GM12878 (cell line): ENCODE measurements around the gene SPATS1. TPM values are rescaled to one million over a fixed set of nuclear protein-coding genes. Genes with fewer than 3 reads are reported as not detected.

Experiments used
- ATAC-seq: fragments of 200-7000 bp; cut with Tn5 transposase; 3 replicates; pipeline ENCODE4 v1.9.1; 2020; ENCODE audit warnings: mild to moderate bottlenecking, moderate library complexity
- BruUV-seq: library from RNA; stranded (reverse); fragments of 400-500 nt; replicated peaks from 2 replicates; lab custom pipeline; 2021; lab: Mats Ljungman, UMichigan
- CTCF ChIA-PET: fragments of 300-600 bp; sonication (Branson Sonifier 250); formaldehyde crosslinking; extraction: SDS; loops from one replicate; lab custom pipeline; 2021; ENCODE audit warnings: inconsistent platforms; lab: Yijun Ruan, JAX
- POLR2A ChIA-PET: fragments of 350-600 bp; formaldehyde crosslinking; extraction: SDS; loops from one replicate; lab custom pipeline; 2021; ENCODE audit warnings: inconsistent platforms; lab: Charles Lee
- RAD21 ChIA-PET: fragments of 300-600 bp; sonication (Branson Sonifier 250); formaldehyde crosslinking; loops from one replicate; lab custom pipeline; 2023; ENCODE audit warnings: antibody characterized with exemption; ENCODE audit not compliant: unreplicated experiment; lab: Charles Lee
- SMC1A ChIA-PET: fragments of 300-600 bp; sonication (Branson Sonifier 250); formaldehyde crosslinking; loops from one replicate; lab custom pipeline; 2023; ENCODE audit not compliant: unreplicated experiment, uncharacterized antibody; lab: Charles Lee
- DNase-seq: peaks from one replicate; pipeline ENCODE4 v3.0.0-alpha.2; 2011; ENCODE audit warnings: low read depth, low spot score
- FAIRE-seq: peaks from 3 replicates; lab custom pipeline; 2011; peaks lifted over from hg19 to GRCh38; lab: Jason Lieb, UNC
- H2AFZ ChIP-seq: 2 replicates; pipeline ENCODE4 v1.6.0; 2011; ENCODE audit warnings: low read depth, low read length, control low read depth; ENCODE audit not compliant: control insufficient read depth
- H3K27ac ChIP-seq: 2 replicates; pipeline ENCODE4 v1.5.1; 2011; ENCODE audit warnings: control low read depth; ENCODE audit not compliant: control insufficient read depth, insufficient read depth
- H3K27me3 ChIP-seq, 2 experiments: replicated peaks in 1 of 2; 2 replicates each; pipeline versions ENCODE4 v1.6.0 to v1.6.1; 2011; ENCODE audit warnings: low read length in 1 of 2; ENCODE audit not compliant: control insufficient read depth in 2 of 2, insufficient read depth in 2 of 2
- H3K36me3 ChIP-seq, 2 experiments: 2 replicates each; pipeline ENCODE4 v1.5.1; 2011; ENCODE audit warnings: low read length in 1 of 2; ENCODE audit not compliant: control insufficient read depth in 2 of 2, insufficient read depth in 2 of 2
- H3K4me1 ChIP-seq: 2 replicates; pipeline ENCODE4 v1.6.1; 2011; ENCODE audit warnings: mild to moderate bottlenecking, low read length, moderate library complexity, mixed read lengths; ENCODE audit not compliant: control insufficient read depth, insufficient read depth
- H3K4me2 ChIP-seq: 2 replicates; pipeline ENCODE4 v1.6.0; 2011; ENCODE audit warnings: control low read depth; ENCODE audit not compliant: control insufficient read depth, insufficient read depth
- H3K4me3 ChIP-seq: fragments of 200-600 bp; sonication (generic); 2 replicates; pipeline ENCODE4 v1.5.1; 2016
- H3K79me2 ChIP-seq: 2 replicates; pipeline ENCODE4 v1.6.0; 2011; ENCODE audit warnings: low read length; ENCODE audit not compliant: control insufficient read depth, insufficient read depth
- H3K9ac ChIP-seq: 2 replicates; pipeline ENCODE4 v1.8.0; 2011; ENCODE audit warnings: low read length, control low read depth, mixed read lengths; ENCODE audit not compliant: control insufficient read depth, insufficient read depth
- H3K9me3 ChIP-seq: replicated peaks from 3 replicates; pipeline ENCODE4 v1.5.1; 2011; ENCODE audit warnings: mild to moderate bottlenecking, low read length; ENCODE audit not compliant: control insufficient read depth, insufficient read depth
- H4K20me1 ChIP-seq: 2 replicates; pipeline ENCODE4 v1.6.0; 2011; ENCODE audit not compliant: control insufficient read depth, insufficient read depth
- EGR1 ChIP-seq, 2 experiments: IDR thresholded peaks; 1 replicate in 1 of 2; 2 replicates in 1 of 2; pipeline ENCODE4 v1.6.1; 2011 to 2012; ENCODE audit warnings: low read depth in 2 of 2, low read length in 2 of 2, borderline replicate concordance in 1 of 2, mild to moderate bottlenecking in 1 of 2, moderate library complexity in 1 of 2
- KDM1A ChIP-seq: fragments of 200-600 bp; sonication (generic); IDR thresholded peaks from 2 replicates; pipeline ENCODE4 v1.6.1; 2016; ENCODE audit warnings: borderline replicate concordance
- MEF2B ChIP-seq: fragments of 450-650 bp; IDR thresholded peaks from 2 replicates; pipeline ENCODE4 v1.6.1; 2018; ENCODE audit warnings: mild to moderate bottlenecking, moderate library complexity; ENCODE audit not compliant: partially characterized antibody, poor library complexity, severe bottlenecking
- MYB ChIP-seq: fragments of 150-350 bp; IDR thresholded peaks from 2 replicates; pipeline ENCODE4 v1.6.1; 2014; ENCODE audit warnings: mild to moderate bottlenecking, low read depth, low read length, borderline replicate concordance
- NRF1 ChIP-seq: conservative IDR thresholded peaks from 2 replicates; pipeline ENCODE4 v1.6.1; 2011; ENCODE audit warnings: mild to moderate bottlenecking, low read depth, low read length, improper control_type of control experiment
- TAF1 ChIP-seq: IDR thresholded peaks from 2 replicates; pipeline ENCODE4 v1.6.1; 2011; ENCODE audit warnings: mild to moderate bottlenecking, low read depth, low read length, borderline replicate concordance
- ZNF217 ChIP-seq: fragments of 450-650 bp; IDR thresholded peaks from 2 replicates; pipeline ENCODE4 v1.6.1; 2017; ENCODE audit warnings: antibody characterized with exemption, mild to moderate bottlenecking
- WGBS: methylation state at CpG from one replicate; pipeline ENCODE4 v1.1.6; 2016; ENCODE audit warnings: low lambda C conversion rate; ENCODE audit not compliant: insufficient replicate concordance, insufficient coverage; ENCODE audit errors: missing lambda C conversion rate; 5-methylcytosine and 5-hydroxymethylcytosine counted together
- in situ Hi-C: fragments of 300-500 bp; cut with MboI; formaldehyde crosslinking; loops from 9 replicates; pipeline ENCODE4 v1.14.3; 2018; ENCODE audit warnings: mixed read lengths
- intact Hi-C: fragments of 100-400 bp; cut with micrococcal nuclease; formaldehyde crosslinking; loops from one replicate; pipeline ENCODE4 v1.14.2; 2022; ENCODE audit not compliant: unreplicated experiment
- polyA plus RNA-seq, 11 experiments: library from polyadenylated mRNA; depleted of rRNA in 4 of 11; unstranded in 6 of 11; stranded (reverse) in 5 of 11; fragments of >200 nt; fragmentation: Nextera tagmentation in 4 of 11; fragmentation: Illumina TruSeq in 1 of 11; extraction: Ambion mirVana in 4 of 11; extraction: Trizol in 1 of 11; gene quantifications; 1 replicate in 1 of 11; 2 replicates in 10 of 11; pipeline versions ENCODE4 v1.2.1 to v1.2.3, GENCODE V29; 2011 to 2016; ENCODE audit warnings: inconsistent platforms in 2 of 11, missing spikeins in 2 of 11, low read depth in 1 of 11
- total RNA-seq, 4 experiments: library from RNA; depleted of rRNA in 3 of 4; stranded (reverse); fragments of >200 nt in 3 of 4; fragmentation: Illumina TruSeq in 1 of 4; extraction: Trizol in 1 of 4; gene quantifications; 2 replicates each; pipeline versions ENCODE4 v1.2.1 to v1.2.3, GENCODE V29; 2013 to 2021
- TF ChIP-seq, protein P1 (sequence below): fragments of 450-650 bp; IDR thresholded peaks from 2 replicates; pipeline ENCODE4 v1.6.1; 2017; ENCODE audit warnings: mild to moderate bottlenecking, low read depth, inconsistent platforms; ENCODE audit not compliant: poor library complexity, severe bottlenecking

The SPATS1 gene
- total and polyA plus RNA-seq, 10 of the 15 experiments (the other 5 are each of a cell fraction or from before 2014, with no cell fraction given), result 0.12 TPM; not detected in 9

- H3K4me1 ChIP-seq, result no peaks in the 10 kb centered on the region
- no peak overlapping the region for H2AFZ ChIP-seq
- no TSS peak for BruUV-seq
- no peaks in the 10 kb centered on the region for H3K36me3 ChIP-seq
- TF ChIP-seq MEF2B (no peak), EGR1 (IDR thresholded peaks at IDR 0.05; ENCODE audit: borderline replicate concordance in 1 of 2, low read depth in 2 of 2, low read length in 2 of 2) (no peak), KDM1A (no peak), TAF1 (no peak), ZNF217 (no peak), NRF1 (no peak), MYB (no peak)
- TF ChIP-seq, protein P1, sequence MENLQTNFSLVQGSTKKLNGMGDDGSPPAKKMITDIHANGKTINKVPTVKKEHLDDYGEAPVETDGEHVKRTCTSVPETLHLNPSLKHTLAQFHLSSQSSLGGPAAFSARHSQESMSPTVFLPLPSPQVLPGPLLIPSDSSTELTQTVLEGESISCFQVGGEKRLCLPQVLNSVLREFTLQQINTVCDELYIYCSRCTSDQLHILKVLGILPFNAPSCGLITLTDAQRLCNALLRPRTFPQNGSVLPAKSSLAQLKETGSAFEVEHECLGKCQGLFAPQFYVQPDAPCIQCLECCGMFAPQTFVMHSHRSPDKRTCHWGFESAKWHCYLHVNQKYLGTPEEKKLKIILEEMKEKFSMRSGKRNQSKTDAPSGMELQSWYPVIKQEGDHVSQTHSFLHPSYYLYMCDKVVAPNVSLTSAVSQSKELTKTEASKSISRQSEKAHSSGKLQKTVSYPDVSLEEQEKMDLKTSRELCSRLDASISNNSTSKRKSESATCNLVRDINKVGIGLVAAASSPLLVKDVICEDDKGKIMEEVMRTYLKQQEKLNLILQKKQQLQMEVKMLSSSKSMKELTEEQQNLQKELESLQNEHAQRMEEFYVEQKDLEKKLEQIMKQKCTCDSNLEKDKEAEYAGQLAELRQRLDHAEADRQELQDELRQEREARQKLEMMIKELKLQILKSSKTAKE, result no peak
- TF ChIP-seq, all 136 proteins: peak for 0
- RAD21 ChIA-PET, result no interaction called here
- no peak for FAIRE-seq
- Histone ChIP-seq H3K79me2 (no peaks in the 10 kb centered on the region), H3K9ac (no peak overlapping the region), H3K27ac (no peak overlapping the region), H3K4me3 (no peak overlapping the region), H3K4me2 (no peak overlapping the region), H3K27me3 (peaks cover 0 to 3% of the 10 kb centered on the region in 2 experiments; a peak in 1 of 4 replicates), H3K9me3 (no peaks in the 10 kb centered on the region), H4K20me1 (no peaks in the 10 kb centered on the region)
- no peak for ATAC-seq
- SMC1A ChIA-PET, result no interaction called here
- CTCF ChIA-PET, result interaction anchor here (0.7 kb wide), 1 partner anchor 147 kb away, joined by 3 read pairs; no protein-coding TSS in a partner anchor
- POLR2A ChIA-PET, result no interaction called here
- DNase-seq, result no peak
- intact Hi-C loops, result no loop called here
- WGBS, result 97% methylated on average over 3 of the region's 3 CpGs
- in situ Hi-C loops, result no loop called here
Observed at GRCh38 chr6:44363377-44363926, 21.0 kb downstream of the SPATS1 start.
